Measurements from ENCODE around the gene TRPM3.

TRPM3 gene

DNA sequence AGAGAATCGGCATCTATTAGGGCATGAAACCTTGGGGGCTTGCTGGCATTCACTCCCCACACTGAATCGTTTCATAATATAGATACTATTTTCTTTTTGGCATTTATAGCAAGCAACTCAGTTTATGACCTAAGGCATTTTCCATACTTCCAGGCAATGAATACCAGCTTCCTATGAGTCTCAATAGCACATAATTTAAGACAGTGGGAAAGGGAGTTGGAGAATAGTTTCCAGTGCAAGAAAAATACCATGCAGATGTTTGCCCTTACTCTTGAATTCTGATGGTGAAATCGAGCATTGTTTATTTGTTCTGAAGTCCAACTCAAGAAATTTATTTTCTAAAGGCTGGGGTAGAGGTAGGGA is 531.1 kb downstream of the TRPM3 start:
- DNase-seq (ENCODE audit: low spot score): no peak
- TF ChIP-seq, protein P1, sequence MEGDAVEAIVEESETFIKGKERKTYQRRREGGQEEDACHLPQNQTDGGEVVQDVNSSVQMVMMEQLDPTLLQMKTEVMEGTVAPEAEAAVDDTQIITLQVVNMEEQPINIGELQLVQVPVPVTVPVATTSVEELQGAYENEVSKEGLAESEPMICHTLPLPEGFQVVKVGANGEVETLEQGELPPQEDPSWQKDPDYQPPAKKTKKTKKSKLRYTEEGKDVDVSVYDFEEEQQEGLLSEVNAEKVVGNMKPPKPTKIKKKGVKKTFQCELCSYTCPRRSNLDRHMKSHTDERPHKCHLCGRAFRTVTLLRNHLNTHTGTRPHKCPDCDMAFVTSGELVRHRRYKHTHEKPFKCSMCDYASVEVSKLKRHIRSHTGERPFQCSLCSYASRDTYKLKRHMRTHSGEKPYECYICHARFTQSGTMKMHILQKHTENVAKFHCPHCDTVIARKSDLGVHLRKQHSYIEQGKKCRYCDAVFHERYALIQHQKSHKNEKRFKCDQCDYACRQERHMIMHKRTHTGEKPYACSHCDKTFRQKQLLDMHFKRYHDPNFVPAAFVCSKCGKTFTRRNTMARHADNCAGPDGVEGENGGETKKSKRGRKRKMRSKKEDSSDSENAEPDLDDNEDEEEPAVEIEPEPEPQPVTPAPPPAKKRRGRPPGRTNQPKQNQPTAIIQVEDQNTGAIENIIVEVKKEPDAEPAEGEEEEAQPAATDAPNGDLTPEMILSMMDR (IDR thresholded peaks at IDR 0.05): no peak
- peak overlapping the region; percentile 91 to 93 for H3K27ac ChIP-seq
- no peak overlapping the region for H3K4me3 ChIP-seq

DNA sequence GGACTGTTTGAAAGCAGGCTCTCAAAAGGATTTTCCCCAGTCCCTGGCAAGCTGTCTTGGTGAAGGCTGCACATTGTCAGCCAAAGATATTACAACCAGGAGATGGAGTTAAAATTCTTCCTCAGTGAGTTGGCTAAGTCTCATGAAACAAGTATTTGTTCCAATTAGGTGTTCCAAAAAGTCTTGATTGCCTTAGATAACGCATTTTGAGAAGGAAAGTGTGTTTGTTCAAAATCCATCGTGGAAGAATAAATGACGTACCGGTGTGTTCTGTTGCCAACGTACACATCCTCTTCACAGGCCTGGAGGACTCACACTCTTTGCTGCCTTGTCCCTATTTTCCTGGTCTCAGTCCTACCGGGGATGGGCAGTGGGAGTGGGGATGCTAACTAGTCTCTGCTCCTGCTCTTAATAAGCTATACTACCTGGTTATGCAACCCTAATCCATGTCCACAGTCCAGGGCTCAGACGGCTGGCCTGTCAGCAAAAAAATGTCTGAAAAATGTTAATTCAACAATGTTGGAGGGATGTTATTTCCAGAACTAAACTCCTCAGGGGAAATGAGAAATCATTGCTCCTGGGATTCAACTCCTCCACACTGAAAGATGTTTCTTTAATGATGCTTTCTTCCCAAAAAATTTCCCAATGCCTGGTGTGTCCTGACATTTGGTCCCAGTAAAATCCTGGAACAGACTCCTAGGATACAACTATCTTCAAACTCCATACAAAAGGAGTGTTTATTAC is 531.7 kb downstream of the TRPM3 start:
- H3K4me3 ChIP-seq: peak overlapping the region; percentile 38
- peak; percentile 90 for DNase-seq (ENCODE audit: low spot score)
- H3K27ac ChIP-seq: peak overlapping the region; percentile 91 to 93
- TF ChIP-seq, protein P1 (IDR thresholded peaks at IDR 0.05): no peak

DNA sequence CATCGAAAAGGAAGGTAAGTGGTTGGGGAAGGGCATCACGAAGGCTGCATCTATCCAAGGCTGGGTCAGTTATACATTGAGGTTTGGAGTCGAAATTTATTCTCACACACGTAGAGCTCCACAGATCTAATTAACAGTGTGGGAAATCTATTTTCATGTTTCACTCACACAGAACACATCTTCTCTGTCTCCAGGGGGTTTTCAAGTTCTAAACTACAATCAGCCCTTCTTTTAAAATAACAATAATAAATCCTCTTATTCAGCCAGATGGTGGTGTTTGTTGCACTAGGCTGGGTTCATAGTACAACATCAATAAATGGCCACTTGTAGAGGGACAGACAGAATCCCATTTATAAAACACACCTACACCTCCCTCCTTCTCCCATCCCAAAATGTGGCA is 532.4 kb downstream of the TRPM3 start:
- DNase-seq (ENCODE audit: low spot score): no peak
- Histone ChIP-seq H3K4me3 (no peak overlapping the region), H3K27ac (peak overlapping the region; percentile 91 to 93)
- TF ChIP-seq, protein P1 (IDR thresholded peaks at IDR 0.05): no peak

DNA sequence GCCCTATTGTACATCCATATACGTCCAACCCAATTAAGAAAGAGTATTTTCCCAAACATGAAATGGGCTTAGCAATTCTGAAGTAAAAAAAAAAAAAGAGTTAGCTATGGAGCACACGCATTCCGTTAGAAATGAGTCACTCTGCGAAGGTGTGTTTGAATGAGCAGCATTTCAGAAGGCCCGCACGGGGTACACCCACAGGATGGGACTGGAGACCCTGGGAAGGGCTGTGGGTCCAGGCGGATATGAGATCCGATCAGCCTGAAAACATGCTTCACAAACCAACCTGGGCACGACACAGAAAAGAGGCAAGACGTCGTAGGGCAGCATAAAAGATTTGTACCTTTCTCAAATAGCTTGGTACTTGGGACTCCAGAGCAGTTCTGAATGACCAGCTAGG is 533.0 kb downstream of the TRPM3 start:
- Histone ChIP-seq H3K4me3 (no peak overlapping the region), H3K27ac (peak overlapping the region; percentile 91 to 93)
- no peak for DNase-seq (ENCODE audit: low spot score)
- TF ChIP-seq, protein P1 (IDR thresholded peaks at IDR 0.05): no peak

DNA sequence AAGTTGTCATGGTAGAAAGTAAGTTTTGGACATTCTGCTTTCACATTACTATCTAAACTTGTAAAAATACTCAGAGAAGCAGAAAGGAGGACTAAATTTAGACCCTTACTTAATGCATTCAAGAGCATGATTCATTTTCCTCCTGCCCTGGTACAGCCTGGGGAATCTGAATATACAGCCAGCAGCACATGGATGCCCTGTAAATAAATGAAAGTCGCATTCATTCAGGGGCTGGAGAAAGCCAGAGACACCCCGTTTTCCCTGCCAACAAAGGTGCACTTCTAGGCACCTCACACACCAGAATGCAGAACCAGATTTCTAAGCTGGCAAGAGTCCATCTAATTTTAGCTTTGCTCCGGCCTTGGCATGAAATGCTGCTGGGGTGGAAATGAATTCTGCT is 534.2 kb downstream of the TRPM3 start:
- no peak for DNase-seq (ENCODE audit: low spot score)
- H3K4me3 ChIP-seq: peak overlapping the region; percentile 14
- peak overlapping the region; percentile 91 to 93 for H3K27ac ChIP-seq
- TF ChIP-seq, protein P1 (IDR thresholded peaks at IDR 0.05): no peak

- DNase-seq (ENCODE audit: low spot score): no peak
- TF ChIP-seq, protein P1 (IDR thresholded peaks at IDR 0.05): no peak
- Histone ChIP-seq H3K4me3 (no peak overlapping the region), H3K27ac (peak overlapping the region; percentile 91 to 93)
Measured at GRCh38 chr9:70586476-70586875, 534.9 kb downstream of the TRPM3 start.

GRCh38 chr9:70581955-70582350 is 539.5 kb downstream of the TRPM3 start:
- TF ChIP-seq, protein P1 (IDR thresholded peaks at IDR 0.05): no peak
- Histone ChIP-seq H3K4me3 (no peak overlapping the region), H3K27ac (no peak overlapping the region)
- no peak for DNase-seq (ENCODE audit: low spot score)

Data from coronary artery (tissue), 2 donors.